GM12873 (cell line): ENCODE results near the gene WNK4.
A peak's percentile ranks its signal among the peaks of the same experiment; 100 is the strongest.

Experiments
- TF ChIP-seq, protein P1 (sequence below): IDR thresholded peaks from 2 replicates; pipeline ENCODE4 v1.5.1; 2012; ENCODE audit warnings: low read depth, mild to moderate bottlenecking, moderate library complexity, low read length, control low read depth; ENCODE audit not compliant: insufficient read depth; ENCODE audit errors: missing control alignments

WNK4 gene

DNA sequence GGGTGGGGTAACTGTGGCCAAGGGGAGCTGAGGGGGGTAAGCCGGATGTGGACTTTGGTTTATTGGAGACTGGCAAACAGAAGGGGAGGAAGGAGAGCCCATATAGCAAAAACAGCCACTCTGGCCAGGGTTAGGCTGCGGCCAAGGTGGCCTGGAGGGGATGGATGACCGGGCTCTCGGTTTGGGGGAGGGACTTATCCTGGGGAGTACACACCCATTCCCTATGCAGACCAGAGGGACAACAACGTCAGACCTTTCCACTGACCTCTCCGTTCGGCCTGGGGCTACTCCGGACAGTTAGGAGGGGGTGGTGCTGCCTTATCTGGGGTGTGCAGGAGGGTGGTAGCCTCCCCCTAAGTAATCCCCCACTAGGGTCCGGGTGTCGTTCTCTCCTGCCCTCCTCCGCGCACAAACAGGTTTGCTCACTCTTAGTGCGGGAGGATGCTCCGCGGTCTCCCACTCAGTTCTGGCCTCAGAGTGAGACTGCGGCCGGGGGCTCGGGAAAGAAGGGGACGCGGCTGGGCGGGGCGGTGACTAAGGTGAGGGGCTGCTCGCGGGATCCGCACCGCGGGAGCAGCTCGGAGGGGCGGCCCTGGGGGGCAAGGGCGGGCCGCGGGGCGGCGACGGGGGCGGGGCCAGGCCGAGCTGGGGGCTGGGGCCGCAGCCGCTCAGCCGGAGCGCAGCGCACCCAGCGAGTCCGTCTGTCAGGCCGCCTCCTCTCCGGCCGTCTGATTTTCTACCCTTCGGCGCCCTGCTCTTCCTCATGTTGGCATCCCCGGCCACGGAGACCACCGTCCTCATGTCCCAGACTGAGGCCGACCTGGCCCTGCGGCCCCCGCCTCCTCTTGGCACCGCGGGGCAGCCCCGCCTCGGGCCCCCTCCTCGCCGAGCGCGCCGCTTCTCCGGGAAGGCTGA, at the start of gene WNK4:
Gene WNK4 (plus strand): TSS at position 675 of the 915 bp plus-strand sequence. CDS start 89 bp downstream, at position 764.
- TF ChIP-seq, protein P1, sequence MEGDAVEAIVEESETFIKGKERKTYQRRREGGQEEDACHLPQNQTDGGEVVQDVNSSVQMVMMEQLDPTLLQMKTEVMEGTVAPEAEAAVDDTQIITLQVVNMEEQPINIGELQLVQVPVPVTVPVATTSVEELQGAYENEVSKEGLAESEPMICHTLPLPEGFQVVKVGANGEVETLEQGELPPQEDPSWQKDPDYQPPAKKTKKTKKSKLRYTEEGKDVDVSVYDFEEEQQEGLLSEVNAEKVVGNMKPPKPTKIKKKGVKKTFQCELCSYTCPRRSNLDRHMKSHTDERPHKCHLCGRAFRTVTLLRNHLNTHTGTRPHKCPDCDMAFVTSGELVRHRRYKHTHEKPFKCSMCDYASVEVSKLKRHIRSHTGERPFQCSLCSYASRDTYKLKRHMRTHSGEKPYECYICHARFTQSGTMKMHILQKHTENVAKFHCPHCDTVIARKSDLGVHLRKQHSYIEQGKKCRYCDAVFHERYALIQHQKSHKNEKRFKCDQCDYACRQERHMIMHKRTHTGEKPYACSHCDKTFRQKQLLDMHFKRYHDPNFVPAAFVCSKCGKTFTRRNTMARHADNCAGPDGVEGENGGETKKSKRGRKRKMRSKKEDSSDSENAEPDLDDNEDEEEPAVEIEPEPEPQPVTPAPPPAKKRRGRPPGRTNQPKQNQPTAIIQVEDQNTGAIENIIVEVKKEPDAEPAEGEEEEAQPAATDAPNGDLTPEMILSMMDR = no peak

DNA sequence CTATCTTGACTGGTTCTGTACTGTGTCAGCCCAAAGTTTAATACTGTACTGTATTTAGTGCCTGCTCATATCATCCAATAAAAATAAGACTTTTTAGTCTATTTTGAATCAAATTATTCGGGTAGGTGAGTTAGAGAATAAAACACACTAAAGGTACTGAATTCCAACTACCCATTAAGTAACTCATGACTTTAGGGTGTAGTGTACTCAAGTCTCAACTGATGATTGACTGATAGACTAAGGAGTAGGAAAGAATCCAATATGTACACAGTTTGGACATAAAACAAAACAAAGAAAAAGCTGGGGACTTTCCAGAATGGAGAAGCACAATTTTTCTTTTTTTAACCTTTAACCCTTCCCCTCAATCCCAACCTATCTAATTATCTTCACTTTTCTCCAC, 39.7 kb upstream of the WNK4 start:
- TF ChIP-seq, protein P1 = no peak

DNA sequence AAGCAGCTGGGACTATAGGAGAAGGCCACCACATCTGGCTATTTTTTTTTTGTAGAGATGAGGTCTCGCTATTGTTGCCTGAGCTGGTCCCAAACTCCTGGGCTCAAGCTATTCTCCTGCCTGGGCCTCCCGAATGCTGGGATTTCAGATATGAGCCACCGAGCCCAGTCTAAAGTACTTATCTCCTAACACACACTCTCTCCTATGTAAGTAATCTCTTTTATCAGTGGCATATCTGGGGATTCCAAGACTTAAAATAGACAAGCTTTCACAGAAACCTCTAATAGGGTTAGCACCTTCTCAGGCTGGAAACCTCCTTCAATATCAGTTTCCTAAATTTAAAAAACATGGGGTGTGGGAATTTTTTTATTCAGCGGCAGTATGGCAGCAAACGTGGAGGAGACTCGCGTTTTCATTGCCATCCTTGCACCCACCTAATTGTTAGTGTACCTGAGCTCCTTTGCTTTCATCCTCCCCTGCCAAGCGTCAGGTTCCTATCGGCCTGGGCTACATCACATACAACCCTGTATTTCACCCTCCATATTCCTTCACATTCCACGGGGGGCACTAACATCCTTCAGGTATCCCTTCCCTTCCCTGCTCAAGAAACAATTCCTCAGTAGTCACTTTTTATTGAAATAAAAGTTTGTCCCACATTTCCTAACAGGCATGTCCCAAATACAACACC, 36.7 kb upstream of the WNK4 start:
- TF ChIP-seq, protein P1 = peak; percentile 4

DNA sequence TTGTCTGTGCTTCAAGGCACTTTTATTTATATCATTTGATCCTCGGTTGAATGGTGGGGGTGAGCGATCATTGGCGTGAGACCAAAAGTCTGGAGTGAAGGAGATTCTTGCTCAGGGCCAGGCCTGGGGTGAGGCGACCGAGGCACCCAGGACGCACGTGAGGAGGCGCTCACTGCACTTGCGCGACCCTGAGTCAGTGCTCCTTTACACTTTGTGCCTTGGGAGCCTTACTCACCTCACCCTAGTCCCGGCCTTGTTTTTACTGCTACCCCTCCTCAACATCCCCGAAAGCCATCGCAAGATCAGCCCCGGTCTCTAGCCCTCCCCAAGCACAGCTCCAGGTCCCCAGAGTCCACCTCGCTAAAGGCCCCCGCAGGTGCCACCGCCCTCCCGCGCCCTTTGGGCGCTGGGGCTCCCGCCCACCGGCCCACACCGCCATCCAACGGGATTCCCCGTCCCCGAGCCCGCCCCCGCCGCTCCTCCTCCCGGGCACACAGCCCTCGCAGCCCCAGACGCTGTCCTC, 36.1 kb upstream of the WNK4 start:
- TF ChIP-seq, protein P1 = no peak

DNA sequence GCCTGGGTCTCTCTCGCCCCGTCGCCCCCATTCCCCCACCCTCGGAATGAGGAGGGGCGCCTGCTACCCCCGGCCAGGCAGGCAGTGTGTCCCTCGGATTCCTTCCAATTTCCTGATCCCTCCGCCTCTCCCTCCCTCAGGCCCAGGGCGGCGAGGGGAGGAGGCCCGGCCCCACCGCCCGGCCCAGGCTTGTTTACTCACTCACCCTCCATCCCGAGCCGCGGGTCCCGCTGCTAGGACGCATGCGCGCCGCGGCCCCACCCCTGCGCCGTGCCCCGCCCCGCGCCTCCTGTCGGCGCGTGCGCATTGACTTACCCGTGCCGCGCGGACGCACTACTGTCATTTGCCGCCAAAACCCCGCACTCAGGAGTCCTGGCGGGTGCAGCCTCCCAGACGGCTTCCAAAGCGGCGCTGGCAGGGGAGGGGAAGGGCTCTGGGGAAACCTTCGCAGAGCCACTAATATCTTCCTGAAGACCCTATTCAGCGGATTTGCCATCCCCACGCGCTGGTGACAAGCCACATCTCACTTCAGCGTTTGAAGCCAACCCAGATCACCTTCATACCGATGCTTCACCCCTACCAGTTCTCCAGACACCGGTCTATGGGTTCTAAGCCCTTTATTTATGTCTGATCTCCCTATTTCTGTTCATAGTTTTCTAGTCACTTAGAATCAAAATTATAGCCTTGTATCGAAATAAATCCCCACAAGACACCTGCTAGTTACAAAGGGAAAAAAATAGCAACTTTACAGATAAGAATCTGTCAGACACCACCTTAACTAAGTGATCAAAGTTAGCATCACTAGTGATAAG, 35.4 kb upstream of the WNK4 start, which contains the start of gene EZH1:
Gene EZH1 (minus strand): TSS at position 235 of the 812 bp plus-strand sequence. CDS start 16,099 bp downstream, outside the sequence.
- TF ChIP-seq, protein P1 = no peak

DNA sequence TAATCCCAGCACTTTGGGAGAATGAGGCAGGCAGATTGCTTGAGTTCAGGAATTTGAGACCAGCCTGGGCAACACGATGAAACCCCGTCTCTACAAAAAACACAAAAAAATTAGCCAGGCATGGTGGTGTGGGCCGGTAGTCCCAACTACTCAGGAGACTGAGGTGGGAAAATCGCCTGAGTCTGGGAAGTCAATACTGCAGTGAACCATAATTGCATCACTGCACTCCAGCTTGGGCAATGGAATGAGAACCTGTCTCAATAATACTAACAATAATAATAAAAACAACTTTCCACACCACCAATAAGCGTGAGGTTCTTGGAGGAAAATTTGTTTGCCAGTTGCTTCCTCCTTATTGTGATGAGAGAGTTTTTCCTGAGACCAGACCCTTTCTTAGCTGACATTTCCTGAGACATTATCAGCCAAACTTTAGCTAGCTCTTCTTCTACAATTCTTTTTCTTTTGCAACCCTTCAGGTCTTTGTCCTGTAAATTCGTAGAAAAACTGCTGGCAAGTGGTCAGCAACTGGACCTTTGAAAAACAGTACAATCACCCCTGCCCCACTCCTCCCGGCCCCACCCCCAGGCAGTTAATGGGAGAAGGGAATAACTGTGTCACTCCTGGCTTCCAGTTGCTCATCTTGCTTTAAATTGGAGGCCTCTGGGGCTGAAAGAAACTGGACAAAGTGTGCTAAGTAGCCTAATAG, 32.1 kb upstream of the WNK4 start:
- TF ChIP-seq, protein P1 = no peak
